ENCODE measurements around the gene STK17A. TPM values are rescaled to one million over a fixed set of nuclear protein-coding genes. Genes with fewer than 3 reads are reported as not detected.

Gene STK17A
- total RNA-seq = 10 to 100 TPM; 12.9 to 60.2 (median 15.7) TPM

- ATAC-seq (ENCODE audit: low FRiP score) = peak; percentile 98
- peak; percentile 76 for DNase-seq (ENCODE audit: low spot score)
- peak in 2 of 3 donors; percentile 93 to 96 for TF ChIP-seq CTCF (IDR thresholded peaks at IDR 0.05)
These were observed at the start of gene STK17A for GRCh38 chr7:43582503-43583423. Gene STK17A (plus strand): TSS chr7:43583108. CDS start chr7:43583244, 136 bp downstream.

GRCh38 chr7:43533801-43534479 is 49.0 kb upstream of the STK17A start:
- DNase-seq (ENCODE audit: low spot score) (no peak), ATAC-seq (ENCODE audit: low FRiP score) (no peak)
- no peak for TF ChIP-seq CTCF (IDR thresholded peaks at IDR 0.05)

GRCh38 chr7:43535031-43535451 is 47.9 kb upstream of the STK17A start:
- TF ChIP-seq CTCF (IDR thresholded peaks at IDR 0.05) = no peak
- no peak for DNase-seq (ENCODE audit: low spot score)
- no peak for ATAC-seq (ENCODE audit: low FRiP score)

GRCh38 chr7:43535810-43536585 is 46.9 kb upstream of the STK17A start:
- DNase-seq (ENCODE audit: low spot score) (no peak), ATAC-seq (ENCODE audit: low FRiP score) (no peak)
- TF ChIP-seq CTCF (IDR thresholded peaks at IDR 0.05) = no peak

- no peak for ATAC-seq (ENCODE audit: low FRiP score)
- DNase-seq (ENCODE audit: low spot score) = no peak
- TF ChIP-seq CTCF (IDR thresholded peaks at IDR 0.05) = no peak
These were observed 46.1 kb upstream of the STK17A start for GRCh38 chr7:43536773-43537172.

GRCh38 chr7:43537765-43538403 is 45.0 kb upstream of the STK17A start:
- ATAC-seq (ENCODE audit: low FRiP score) (no peak), DNase-seq (ENCODE audit: low spot score) (no peak)
- no peak for TF ChIP-seq CTCF (IDR thresholded peaks at IDR 0.05)

Data from omental fat pad (tissue), 4 donors.